Esophagus squamous epithelium (tissue), 5 donors: Measurements from ENCODE around the gene ACTR10. TPM values are rescaled to one million over a fixed set of nuclear protein-coding genes. Genes with fewer than 3 reads are reported as not detected.
A peak's percentile ranks its signal among the peaks of the same experiment; 100 is the strongest.

Source experiments
- DNase-seq: peaks from one replicate; lab custom pipeline; 2025; lab: John Stamatoyannopoulos, UW
- H3K27ac ChIP-seq, 4 donors: fragments of 200-600 bp; sonication (generic); one replicate each; pipeline ENCODE4 v1.5.1; 2016 to 2019; ENCODE audit warnings: mild to moderate bottlenecking in 1 of 4
- H3K27me3 ChIP-seq, 4 donors: fragments of 200-600 bp; sonication (generic); 1 replicate in 3 of 4; 2 replicates in 1 of 4; pipeline versions ENCODE4 v1.5.1 to v1.6.0; 2017 to 2021; ENCODE audit warnings: antibody characterized with exemption in 1 of 4
- H3K36me3 ChIP-seq, 3 donors: fragments of 200-600 bp; sonication (generic); one replicate each; pipeline ENCODE4 v1.5.1; 2016 to 2019
- H3K4me1 ChIP-seq, 3 donors: fragments of 200-600 bp; sonication (generic); one replicate each; pipeline ENCODE4 v1.5.1; 2017 to 2019
- H3K4me3 ChIP-seq, 4 donors: fragments of 200-600 bp; sonication (generic); 1 replicate in 3 of 4; 2 replicates in 1 of 4; pipeline ENCODE4 v1.5.1; 2016 to 2019; ENCODE audit warnings: mild to moderate bottlenecking in 2 of 4, moderate library complexity in 1 of 4
- H3K9me3 ChIP-seq, 3 donors: fragments of 200-600 bp; sonication (generic); one replicate each; pipeline ENCODE4 v1.5.1; 2016 to 2019
- POLR2A ChIP-seq, 4 donors: fragments of 450-650 bp; IDR thresholded peaks; one replicate each; pipeline ENCODE4 v1.6.1; 2017; ENCODE audit warnings: antibody characterized with exemption in 4 of 4, mild to moderate bottlenecking in 4 of 4, moderate library complexity in 3 of 4
- WGBS, 2 donors: methylation state at CpG; one replicate each; pipeline ENCODE4 v1.1.5; 2018; 5-methylcytosine and 5-hydroxymethylcytosine counted together
- intact Hi-C: fragments of 100-400 bp; cut with DNase I; formaldehyde crosslinking; loops from one replicate; pipeline ENCODE4 v1.15.0; 2022
- total RNA-seq, 4 donors: library from RNA; depleted of rRNA; stranded (reverse); fragments of >200 nt; gene quantifications; one replicate each; pipeline ENCODE4 v1.1.0, GENCODE V29; 2016
- TF ChIP-seq, protein P1 (sequence below), 6 experiments: fragments of 450-650 bp in 4 of 6; fragments of 200-600 bp in 2 of 6; sonication (generic) in 2 of 6; IDR thresholded peaks; one replicate each; pipeline ENCODE4 v1.5.1; 2016 to 2019; ENCODE audit warnings: antibody characterized with exemption in 6 of 6, mild to moderate bottlenecking in 4 of 6, moderate library complexity in 4 of 6
- donor health status: DM: yes; HTN: yes; CAD: no.

ACTR10 gene
- 10 to 100 TPM; 19.2 to 62.6 (median 39.4) TPM for total RNA-seq

DNA sequence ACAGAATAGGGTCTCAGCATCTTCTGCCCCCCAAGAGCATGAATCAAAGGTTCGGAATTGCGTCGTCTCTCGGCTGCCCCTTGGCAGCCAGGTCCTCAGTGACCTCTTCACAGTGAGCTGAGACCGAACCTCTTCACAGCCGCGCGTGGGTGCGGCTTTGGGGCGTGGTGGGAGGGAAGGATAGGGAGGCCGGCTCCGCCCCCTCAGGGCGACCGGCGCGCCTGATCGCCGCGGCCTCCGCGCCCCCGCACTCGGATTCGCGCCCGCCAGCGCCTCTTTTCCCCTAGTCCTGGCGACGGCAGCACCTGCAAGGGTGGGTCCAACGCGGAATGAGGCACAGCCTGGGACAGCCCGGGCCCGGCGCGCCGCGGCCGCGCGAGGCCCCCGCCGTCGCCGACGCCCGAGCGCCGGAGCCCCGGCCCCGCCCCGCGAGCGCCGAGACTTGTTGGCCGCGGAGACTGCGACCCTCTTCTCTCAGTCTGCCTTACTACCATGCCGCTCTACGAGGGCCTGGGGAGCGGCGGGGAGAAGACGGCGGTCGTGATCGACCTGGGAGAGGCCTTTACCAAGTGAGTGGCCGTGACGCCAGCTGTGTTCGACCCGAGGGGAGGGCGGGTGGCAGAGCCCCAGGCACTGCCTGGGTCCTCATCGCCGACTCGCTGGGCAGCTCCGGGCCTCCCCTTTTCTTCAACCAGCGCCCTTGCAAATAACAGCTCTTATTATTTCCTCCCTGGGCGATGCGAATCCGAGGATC is at the start of gene ACTR10:
Gene ACTR10 (plus strand): TSS at position 424 of the 754 bp plus-strand sequence. CDS start 69 bp downstream, at position 493.
- 0 to 3% methylated on average over 5 to 14 of the region's 78 CpGs for WGBS, 2 donors
- peaks cover 6 to 27% (median 10%) of the 10 kb centered on the region in 3 donors for H3K4me1 ChIP-seq
- H3K27ac ChIP-seq: peak within 1 kb of the TSS; percentile 95 to 99 (median 96)
- peaks cover 0 to 20% (median 0%) of the 10 kb centered on the region in 3 donors for H3K36me3 ChIP-seq
- no peaks in the 10 kb centered on the region for H3K27me3 ChIP-seq
- peak within 1 kb of the TSS; percentile 65 to 98 (median 94) for H3K4me3 ChIP-seq
- TF ChIP-seq POLR2A (IDR thresholded peaks at IDR 0.05): peak in 2 of 4 donors; percentile 54 to 66
- TF ChIP-seq, protein P1, sequence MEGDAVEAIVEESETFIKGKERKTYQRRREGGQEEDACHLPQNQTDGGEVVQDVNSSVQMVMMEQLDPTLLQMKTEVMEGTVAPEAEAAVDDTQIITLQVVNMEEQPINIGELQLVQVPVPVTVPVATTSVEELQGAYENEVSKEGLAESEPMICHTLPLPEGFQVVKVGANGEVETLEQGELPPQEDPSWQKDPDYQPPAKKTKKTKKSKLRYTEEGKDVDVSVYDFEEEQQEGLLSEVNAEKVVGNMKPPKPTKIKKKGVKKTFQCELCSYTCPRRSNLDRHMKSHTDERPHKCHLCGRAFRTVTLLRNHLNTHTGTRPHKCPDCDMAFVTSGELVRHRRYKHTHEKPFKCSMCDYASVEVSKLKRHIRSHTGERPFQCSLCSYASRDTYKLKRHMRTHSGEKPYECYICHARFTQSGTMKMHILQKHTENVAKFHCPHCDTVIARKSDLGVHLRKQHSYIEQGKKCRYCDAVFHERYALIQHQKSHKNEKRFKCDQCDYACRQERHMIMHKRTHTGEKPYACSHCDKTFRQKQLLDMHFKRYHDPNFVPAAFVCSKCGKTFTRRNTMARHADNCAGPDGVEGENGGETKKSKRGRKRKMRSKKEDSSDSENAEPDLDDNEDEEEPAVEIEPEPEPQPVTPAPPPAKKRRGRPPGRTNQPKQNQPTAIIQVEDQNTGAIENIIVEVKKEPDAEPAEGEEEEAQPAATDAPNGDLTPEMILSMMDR (IDR thresholded peaks at IDR 0.05): no peak
- DNase-seq: peak; percentile 41
- intact Hi-C loops: no loop called here
- H3K9me3 ChIP-seq: no peaks in the 10 kb centered on the region

- no peak for DNase-seq
- TF ChIP-seq POLR2A (IDR thresholded peaks at IDR 0.05): no peak
- TF ChIP-seq, protein P1 (IDR thresholded peaks at IDR 0.05): no peak
- intact Hi-C loops: no loop called here
- Histone ChIP-seq H3K4me3 (no peak overlapping the region), H3K9me3 (no peaks in the 10 kb centered on the region), H3K27me3 (peaks cover 0 to 29% (median 0%) of the 10 kb centered on the region in 4 donors), H3K27ac (no peak overlapping the region), H3K36me3 (no peaks in the 10 kb centered on the region), H3K4me1 (peaks cover 0 to 25% (median 5%) of the 10 kb centered on the region in 3 donors)
- WGBS, 2 donors: 82 to 89% methylated on average over 6 of the region's 6 CpGs
Measured at GRCh38 chr14:58150243-58150805, 49.6 kb upstream of the ACTR10 start.

DNA sequence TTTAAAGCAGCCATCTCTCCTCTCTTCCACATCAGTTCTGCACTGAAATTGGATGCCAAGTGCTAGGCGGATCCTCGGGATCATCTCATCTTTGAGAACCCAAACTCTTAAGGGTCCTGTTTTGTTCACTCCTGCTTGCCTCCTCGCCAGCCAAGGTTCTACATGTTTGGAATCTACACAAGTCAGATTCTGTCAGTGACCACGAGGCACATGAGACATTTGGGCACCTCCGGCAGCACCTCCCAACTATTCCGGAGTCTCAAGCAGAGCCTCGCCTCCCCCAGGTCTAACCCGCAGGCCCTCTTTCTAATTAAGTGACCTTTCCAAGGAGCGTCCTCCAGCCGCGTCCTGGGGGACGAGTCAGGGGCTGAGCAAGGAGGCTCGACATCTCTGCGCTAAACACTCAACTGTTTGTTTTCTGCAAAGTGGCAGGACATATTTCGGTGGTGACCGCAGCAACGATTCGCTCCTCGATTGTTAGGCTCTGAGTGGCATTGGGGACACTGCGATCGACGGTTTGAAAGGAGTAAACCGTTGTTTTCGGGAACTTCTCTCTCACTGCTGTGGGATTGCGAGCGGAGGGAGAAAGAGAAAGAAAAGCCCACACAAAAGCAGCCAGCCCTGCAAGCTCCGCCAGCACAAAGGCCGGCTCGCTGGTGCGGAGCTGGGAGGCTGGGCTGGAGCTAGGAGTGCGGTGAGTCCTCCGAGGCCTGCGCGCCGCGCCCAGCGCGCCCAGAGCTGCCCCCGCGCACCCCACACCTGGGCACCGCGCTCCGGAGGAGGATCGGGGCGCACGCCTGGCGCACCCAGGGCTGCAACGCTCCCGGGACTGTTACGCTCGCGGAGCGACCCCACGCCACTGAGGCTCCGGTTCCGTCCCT is 48.6 kb upstream of the ACTR10 start:
- H3K9me3 ChIP-seq: no peaks in the 10 kb centered on the region
- peaks cover 0 to 25% (median 5%) of the 10 kb centered on the region in 3 donors for H3K4me1 ChIP-seq
- TF ChIP-seq POLR2A (IDR thresholded peaks at IDR 0.05): no peak
- no peaks in the 10 kb centered on the region for H3K36me3 ChIP-seq
- no peak for DNase-seq
- peaks cover 0 to 29% (median 0%) of the 10 kb centered on the region in 4 donors for H3K27me3 ChIP-seq
- intact Hi-C loops: no loop called here
- 2 to 6% methylated on average over 10 to 31 of the region's 56 CpGs for WGBS, 2 donors
- H3K4me3 ChIP-seq: peak overlapping the region; percentile 48 to 80 (median 70)
- peak overlapping the region in 3 of 4 donors; percentile 57 to 74 (median 69) for H3K27ac ChIP-seq

DNA sequence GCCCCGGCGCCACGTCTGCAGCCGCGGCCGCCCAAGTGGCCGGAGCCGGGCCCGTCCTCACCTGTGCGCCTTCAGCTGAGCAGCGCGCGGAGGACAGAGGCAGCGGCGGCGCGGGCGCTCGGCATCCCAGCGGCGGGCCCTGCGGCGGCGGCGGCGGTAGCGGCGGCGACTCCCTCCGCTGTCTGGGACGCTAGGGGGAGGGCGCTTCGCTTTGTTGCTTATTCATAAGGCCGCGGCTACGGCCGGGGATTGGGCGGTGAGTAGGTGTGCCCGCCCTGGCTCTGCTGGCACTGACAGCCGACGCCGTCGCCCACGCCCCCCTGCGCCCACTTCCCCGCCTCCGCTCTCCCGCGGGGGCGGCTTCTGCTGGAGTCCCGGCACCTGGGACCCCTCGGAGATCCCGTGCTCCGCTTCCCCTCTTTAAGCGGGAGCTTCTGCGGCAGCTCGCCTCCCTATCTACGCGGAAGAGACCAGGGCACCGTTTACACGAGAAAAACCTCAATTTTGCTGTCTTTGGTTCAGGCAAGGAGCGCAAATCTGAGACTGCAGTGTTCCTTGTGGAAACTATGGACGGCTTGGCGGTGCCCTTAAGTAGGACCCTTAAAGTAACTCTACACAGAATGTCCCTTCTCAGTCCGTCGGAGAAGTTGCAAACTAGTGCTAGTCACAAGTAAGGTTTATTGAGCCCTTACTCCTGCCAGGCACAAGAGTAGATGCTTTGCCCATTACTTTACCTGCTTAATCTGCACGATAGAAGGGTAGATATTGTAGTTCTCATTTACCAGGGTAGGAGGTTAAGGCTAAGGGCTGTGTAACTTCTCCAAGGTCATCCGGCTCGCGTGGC is 47.7 kb upstream of the ACTR10 start, which contains the start of gene ARMH4:
Gene ARMH4 (minus strand): TSS at position 200 of the 844 bp plus-strand sequence. CDS start 12,855 bp downstream, outside the sequence.
- intact Hi-C loops: no loop called here
- Histone ChIP-seq H3K36me3 (no peaks in the 10 kb centered on the region), H3K9me3 (no peaks in the 10 kb centered on the region), H3K4me1 (peaks cover 0 to 25% (median 5%) of the 10 kb centered on the region in 3 donors), H3K27me3 (peaks cover 0 to 29% (median 0%) of the 10 kb centered on the region in 4 donors), H3K4me3 (peak within 1 kb of the TSS; percentile 48 to 80 (median 70)), H3K27ac (peak within 1 kb of the TSS in 3 of 4 donors; percentile 69 to 74 (median 72))
- 14% methylated on average over 7 to 8 of the region's 70 CpGs for WGBS, 2 donors
- TF ChIP-seq POLR2A (IDR thresholded peaks at IDR 0.05): peak in 3 of 4 donors; percentile 45 to 71 (median 48)
- TF ChIP-seq, protein P1 (IDR thresholded peaks at IDR 0.05): peak in 2 of 6 experiments; percentile 21 to 27
- DNase-seq: no peak
